ENCODE results near the gene CARD19.
"Not testable (repeated sequence)": the region's sequence is repeated elsewhere in the genome, so short reads cannot be mapped to it uniquely, and the experiment has no call there.

The CARD19 gene

DNA sequence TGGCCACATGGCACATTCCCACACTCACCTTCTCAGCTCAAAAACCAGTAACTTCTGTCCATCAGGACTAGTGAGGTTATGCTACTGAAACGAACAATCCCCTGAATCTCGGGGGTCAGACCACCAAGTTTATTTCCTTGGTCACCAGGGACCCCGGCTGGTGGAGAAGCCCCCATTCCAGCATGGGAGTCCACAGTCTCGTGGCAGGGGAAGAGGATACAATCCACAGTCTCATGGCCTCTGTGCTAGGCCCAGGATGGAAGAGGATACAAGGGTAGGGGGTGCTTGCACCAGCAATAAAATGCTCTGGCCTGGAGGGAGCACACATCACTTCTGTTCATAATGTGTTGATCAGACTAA is 7.4 kb upstream of the CARD19 start:
- no peak for DNase-seq (ENCODE audit: low spot score)

GRCh38 chr9:93089024-93089423 is 7.0 kb upstream of the CARD19 start:
- DNase-seq (ENCODE audit: low spot score), result no peak

DNA sequence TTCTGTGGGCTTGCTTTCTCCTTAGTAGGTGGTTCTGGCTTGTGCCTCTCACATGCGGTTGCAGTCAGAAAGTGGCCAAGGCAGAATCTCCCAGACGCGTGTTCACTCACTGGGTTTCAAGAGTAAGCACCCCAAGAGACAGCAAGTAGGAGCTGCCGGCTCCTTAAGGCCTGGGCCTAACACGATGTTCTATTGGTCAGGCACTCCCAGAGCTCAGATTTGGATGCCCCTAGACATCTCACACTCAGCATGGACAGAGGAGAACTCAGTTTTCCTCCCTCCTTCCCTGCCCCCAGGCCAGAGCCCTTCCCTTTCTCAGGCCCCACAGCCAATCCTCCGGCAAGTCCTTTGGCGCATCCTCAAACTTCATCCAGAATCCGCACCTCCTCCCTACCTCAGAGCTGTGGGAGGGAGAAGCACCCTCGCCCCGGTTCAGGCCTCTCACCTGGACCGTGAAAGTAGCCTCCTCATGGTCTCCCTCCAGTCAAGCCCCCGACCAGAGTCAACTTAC is 6.5 kb upstream of the CARD19 start:
- DNase-seq (ENCODE audit: low spot score), result no peak

- no peak for DNase-seq (ENCODE audit: low spot score)
These were observed 5.8 kb upstream of the CARD19 start for GRCh38 chr9:93090091-93090655.

DNA sequence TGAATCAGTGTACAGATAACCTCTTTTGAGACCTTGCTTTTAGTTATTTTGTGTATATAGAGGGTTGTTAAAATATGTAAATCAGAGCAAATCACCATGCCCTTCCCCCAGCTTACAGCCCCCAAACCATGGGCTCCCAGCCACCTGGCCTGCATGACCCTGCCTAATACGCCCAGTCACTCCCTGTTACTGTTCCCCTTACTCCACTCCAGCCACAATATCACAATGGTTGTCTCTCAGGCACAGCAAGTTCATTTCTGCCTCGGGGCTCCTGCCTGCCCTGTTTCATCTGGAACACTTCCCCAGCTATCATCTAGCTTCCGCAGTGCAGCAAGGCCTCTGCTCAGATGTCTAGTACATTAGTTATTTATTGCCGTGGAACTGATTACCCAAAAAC is 5.0 kb upstream of the CARD19 start:
- no peak for DNase-seq (ENCODE audit: low spot score)

GRCh38 chr9:93091453-93092081 is 4.5 kb upstream of the CARD19 start:
- DNase-seq (ENCODE audit: low spot score), result no peak

- DNase-seq (ENCODE audit: low spot score), result no peak
These were observed 3.6 kb upstream of the CARD19 start for GRCh38 chr9:93092251-93092991.

DNA sequence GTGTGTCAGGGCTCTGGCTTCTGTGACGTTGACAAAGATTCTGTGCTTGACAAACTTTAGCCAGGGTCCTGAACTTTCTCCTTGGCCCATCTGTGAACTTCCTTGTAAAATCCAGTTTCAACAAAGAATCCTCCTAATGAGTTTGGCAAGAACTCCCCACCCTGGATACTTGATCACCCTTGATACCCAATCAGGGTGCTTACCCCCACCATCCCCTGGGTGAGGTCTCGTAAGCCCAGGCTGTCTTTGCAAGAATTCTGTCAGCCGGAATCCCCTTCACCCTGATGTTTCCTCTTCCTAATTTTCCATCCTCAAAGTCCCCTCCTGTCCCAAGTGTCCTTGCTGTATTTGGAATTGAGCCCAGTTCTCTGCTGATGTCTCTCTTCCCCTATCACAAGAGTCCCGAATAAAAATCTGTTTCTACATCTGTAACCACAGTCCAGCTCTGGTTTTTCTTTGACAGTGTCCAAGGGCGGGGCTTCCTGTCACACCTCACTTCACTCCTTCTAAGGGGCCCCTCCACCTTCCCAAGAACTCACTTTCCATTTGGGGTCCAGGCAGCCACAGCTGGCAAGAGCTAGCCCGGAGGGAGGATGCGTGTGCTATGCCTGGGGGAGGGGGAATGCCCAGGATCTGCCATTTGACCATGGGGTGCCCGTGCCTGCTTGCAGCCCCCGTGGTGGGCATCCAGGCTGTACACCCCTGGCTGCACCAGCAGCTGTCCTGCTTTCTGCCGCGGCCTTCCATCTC is 2.7 kb upstream of the CARD19 start:
- DNase-seq (ENCODE audit: low spot score), result peak; percentile 64

GRCh38 chr9:93093877-93094657 is 1.9 kb upstream of the CARD19 start:
- DNase-seq (ENCODE audit: low spot score), result peak; percentile 45

DNA sequence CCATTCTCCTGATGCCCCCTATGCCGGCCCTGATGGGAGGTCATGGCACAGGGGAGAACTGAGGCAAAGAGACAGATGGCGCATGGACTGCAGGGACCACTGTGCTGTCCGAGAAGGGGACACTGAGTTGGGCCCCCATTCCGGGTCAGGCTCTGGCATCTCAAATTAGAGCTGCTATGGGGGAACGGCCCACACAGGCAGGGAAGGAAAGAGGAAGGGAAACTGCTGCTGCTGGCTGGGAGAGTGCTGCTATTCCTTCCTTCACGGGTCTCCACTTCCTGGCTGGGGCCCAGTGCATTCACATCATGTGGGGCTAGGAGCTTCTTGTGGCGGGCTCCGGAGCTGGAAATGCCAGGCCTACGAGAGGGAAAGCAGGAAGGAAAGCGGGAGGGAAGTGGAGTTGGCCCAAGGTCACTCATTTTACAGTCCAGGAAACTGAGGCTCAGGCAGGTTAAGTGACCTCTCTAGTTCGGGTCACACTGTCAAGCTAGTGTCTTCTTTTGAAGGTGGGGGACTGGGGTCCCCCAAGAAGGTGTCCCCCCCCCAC is 1.3 kb upstream of the CARD19 start:
- peak; percentile 83 for DNase-seq (ENCODE audit: low spot score)

GRCh38 chr9:93095205-93096130 is 549 bp upstream of the CARD19 start:
- peak; percentile 99 for DNase-seq (ENCODE audit: low spot score)

- no peak for DNase-seq (ENCODE audit: low spot score)
These were observed 880 bp downstream of the CARD19 start for GRCh38 chr9:93096811-93097382.

DNA sequence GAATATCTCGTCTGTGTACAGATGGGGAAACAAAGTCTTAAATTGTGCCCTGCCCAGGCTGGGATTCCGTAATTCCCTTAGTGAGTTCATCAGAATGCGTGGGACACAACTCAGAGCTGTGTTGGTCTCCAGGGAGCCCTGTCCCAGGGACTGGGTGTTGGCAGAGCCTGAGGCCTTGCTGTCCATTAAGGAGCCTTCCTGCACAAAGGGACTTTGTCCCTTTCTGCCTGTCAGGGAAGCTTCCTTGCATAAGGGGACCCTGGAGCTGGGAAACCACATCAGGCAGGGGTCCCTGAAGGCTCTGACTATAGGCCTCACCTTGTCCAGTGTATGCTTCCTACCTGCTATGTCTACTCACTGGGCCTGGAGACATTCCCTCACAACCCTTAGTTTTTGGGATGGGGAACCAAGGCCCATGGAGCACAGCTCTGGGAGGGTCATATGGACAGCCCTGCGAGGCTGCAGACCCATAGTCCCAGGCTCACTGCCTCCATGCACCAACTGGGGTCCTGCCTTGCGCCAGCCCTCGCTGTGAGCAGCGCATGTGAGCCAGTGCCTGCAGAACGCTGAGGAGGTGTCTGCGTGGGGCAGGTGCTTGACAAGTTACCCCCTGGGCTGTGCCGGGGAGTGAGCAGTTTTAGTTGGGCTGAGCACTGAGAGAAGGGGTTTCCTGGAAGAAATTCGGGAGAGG is 1.6 kb downstream of the CARD19 start:
- no peak for DNase-seq (ENCODE audit: low spot score)

- no peak for DNase-seq (ENCODE audit: low spot score)
These were observed 2.4 kb downstream of the CARD19 start for GRCh38 chr9:93098236-93098946.

DNA sequence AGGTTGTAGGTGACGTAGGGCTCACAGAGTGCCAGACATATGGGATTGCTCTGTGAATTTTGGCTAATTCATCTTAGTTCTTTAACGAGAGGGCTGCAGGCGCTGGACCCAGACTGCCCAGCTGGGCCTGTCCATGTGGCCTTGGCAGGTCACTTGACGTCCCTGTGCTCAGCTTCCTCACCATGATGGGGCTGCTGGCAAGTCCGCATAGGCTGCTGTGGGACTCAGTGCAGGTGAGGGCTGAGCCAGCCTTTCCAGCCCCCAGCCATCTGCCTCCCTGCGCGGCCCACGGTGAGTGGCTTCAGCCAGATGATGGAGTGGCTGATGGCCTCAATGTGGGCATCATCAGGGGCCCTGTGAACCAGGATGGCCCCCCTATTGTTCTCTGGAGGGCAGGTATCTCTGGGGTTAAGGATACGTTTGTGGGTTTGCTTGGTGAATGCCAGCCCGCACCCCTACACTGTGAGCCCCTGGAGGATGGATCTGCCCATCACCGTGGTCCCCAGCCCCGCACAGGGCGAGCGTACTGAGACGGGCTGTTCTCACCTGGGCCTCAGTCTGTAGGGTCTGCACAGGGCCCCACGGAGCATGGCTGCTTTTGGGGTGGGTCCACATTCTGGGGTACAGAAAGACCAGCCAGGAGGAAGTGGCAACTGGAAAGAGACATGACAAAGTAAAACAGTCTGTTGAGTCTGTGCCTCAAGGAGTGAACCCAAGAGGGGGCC is 3.7 kb downstream of the CARD19 start:
- DNase-seq (ENCODE audit: low spot score), result no peak

DNA sequence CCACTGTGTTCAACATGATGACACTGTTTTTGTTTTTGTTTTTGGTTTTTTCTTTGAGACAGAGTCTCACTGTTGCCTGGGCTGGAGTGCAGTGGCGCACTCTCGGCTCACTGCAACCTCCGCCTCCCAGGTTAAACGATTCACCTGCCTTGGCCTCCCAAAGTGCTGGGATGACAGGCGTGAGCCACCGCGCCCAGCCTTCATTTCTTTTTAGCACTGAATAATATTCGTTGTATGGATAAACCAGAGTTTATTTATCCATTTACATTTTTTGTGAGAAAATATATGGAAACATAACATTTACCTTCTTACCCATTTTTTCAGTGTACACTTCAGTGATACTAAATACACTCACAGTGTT is 4.2 kb downstream of the CARD19 start:
- DNase-seq (ENCODE audit: low spot score), result no peak

GRCh38 chr9:93101086-93101485 is 5.1 kb downstream of the CARD19 start:
- DNase-seq (ENCODE audit: low spot score), result not testable (repeated sequence)

- DNase-seq (ENCODE audit: low spot score), result no peak
These were observed 9.6 kb downstream of the CARD19 start for GRCh38 chr9:93105620-93106019.
